CD14-positive monocyte (primary cell): Measurements from ENCODE around the gene STKLD1. TPM values are rescaled to one million over a fixed set of nuclear protein-coding genes. Genes with fewer than 3 reads are reported as not detected.
A peak's percentile ranks its signal among the peaks of the same experiment; 100 is the strongest.

Experiments
- DNase-seq, 3 donors: peaks; one replicate each; pipeline ENCODE4 v3.0.0-alpha.2; 2011 to 2022
- H2AFZ ChIP-seq: 2 replicates; pipeline ENCODE4 v1.6.0; 2012; ENCODE audit warnings: mild to moderate bottlenecking, low read depth, low read length, inconsistent platforms; ENCODE audit not compliant: insufficient read depth, poor library complexity, severe bottlenecking
- H3K27ac ChIP-seq, 2 donors: 1 replicate in 1 of 2; 2 replicates in 1 of 2; pipeline ENCODE4 v1.5.1; 2012 to 2013; ENCODE audit warnings: low read length in 2 of 2, control low read depth in 1 of 2, inconsistent platforms in 1 of 2, low read depth in 1 of 2, mild to moderate bottlenecking in 1 of 2
- H3K27me3 ChIP-seq, 2 donors: one replicate each; pipeline versions ENCODE4 v1.6.0 to v1.6.1; 2011 to 2013; ENCODE audit warnings: low read length in 2 of 2; ENCODE audit not compliant: control insufficient read depth in 2 of 2, insufficient read depth in 2 of 2
- H3K36me3 ChIP-seq, 2 donors: replicated peaks in 1 of 2; 1 replicate in 1 of 2; 2 replicates in 1 of 2; pipeline versions ENCODE4 v1.5.1 to v1.6.1; 2012 to 2013; ENCODE audit warnings: low read length in 2 of 2, control low read depth in 1 of 2, inconsistent platforms in 1 of 2, mild to moderate bottlenecking in 1 of 2; ENCODE audit not compliant: insufficient read depth in 2 of 2, control insufficient read depth in 1 of 2
- H3K4me1 ChIP-seq, 2 donors: 1 replicate in 1 of 2; 2 replicates in 1 of 2; pipeline versions ENCODE4 v1.5.1 to v1.6.1; 2012 to 2013; ENCODE audit warnings: low read length in 2 of 2, control low read depth in 1 of 2, inconsistent platforms in 1 of 2, mild to moderate bottlenecking in 1 of 2, moderate library complexity in 1 of 2; ENCODE audit not compliant: insufficient read depth in 2 of 2, control insufficient read depth in 1 of 2
- H3K4me2 ChIP-seq: replicated peaks from 2 replicates; pipeline ENCODE3; 2012; ENCODE audit warnings: low read length, moderate library complexity, mild to moderate bottlenecking; ENCODE audit not compliant: poor library complexity, severe bottlenecking; ENCODE audit errors: extremely low read depth
- H3K4me3 ChIP-seq, 3 experiments: fragments of 200-600 bp in 1 of 3; sonication (generic) in 1 of 3; replicated peaks in 1 of 3; 1 replicate in 2 of 3; 2 replicates in 1 of 3; pipeline ENCODE4 v1.5.1; 2011 to 2013; ENCODE audit warnings: low read length in 3 of 3, mild to moderate bottlenecking in 3 of 3, control low read depth in 2 of 3, low read depth in 2 of 3, inconsistent platforms in 1 of 3, moderate library complexity in 1 of 3
- H3K79me2 ChIP-seq: 2 replicates; pipeline ENCODE4 v1.6.0; 2012; ENCODE audit warnings: mild to moderate bottlenecking, control low read depth, inconsistent platforms, low read length, moderate library complexity; ENCODE audit not compliant: insufficient read depth
- H3K9ac ChIP-seq: 2 replicates; pipeline ENCODE4 v1.6.0; 2017; ENCODE audit warnings: low read length, mild to moderate bottlenecking; ENCODE audit not compliant: insufficient read depth, poor library complexity, severe bottlenecking
- H3K9me3 ChIP-seq, 2 donors: replicated peaks in 1 of 2; 1 replicate in 1 of 2; 2 replicates in 1 of 2; pipeline versions ENCODE4 v1.5.1 to v1.6.1; 2012 to 2013; ENCODE audit warnings: low read length in 2 of 2, control low read depth in 1 of 2; ENCODE audit not compliant: control insufficient read depth in 1 of 2, insufficient read depth in 1 of 2
- H4K20me1 ChIP-seq: 2 replicates; pipeline ENCODE4 v1.6.0; 2012; ENCODE audit warnings: mild to moderate bottlenecking, low read length, control low read depth, moderate library complexity; ENCODE audit not compliant: insufficient read depth
- H3K27ac Mint-ChIP-seq, 7 donors: one replicate each; pipeline ENCODE4 v1.8.0; 2020; ENCODE audit warnings: mild to moderate bottlenecking in 7 of 7, mixed read lengths in 7 of 7, moderate library complexity in 6 of 7, inconsistent platforms in 2 of 7
- H3K27me3 Mint-ChIP-seq, 3 donors: one replicate each; pipeline ENCODE4 v1.8.0; 2021 to 2022; ENCODE audit warnings: low read depth in 3 of 3, mild to moderate bottlenecking in 3 of 3, mixed read lengths in 3 of 3, moderate library complexity in 3 of 3, inconsistent platforms in 1 of 3
- H3K36me3 Mint-ChIP-seq, 2 donors: one replicate each; pipeline ENCODE4 v1.8.0; 2020; ENCODE audit warnings: mixed read lengths in 2 of 2, inconsistent platforms in 1 of 2, mild to moderate bottlenecking in 1 of 2
- H3K4me1 Mint-ChIP-seq: one replicate; pipeline ENCODE4 v1.8.0; 2020; ENCODE audit warnings: mild to moderate bottlenecking, mixed read lengths
- H3K4me3 Mint-ChIP-seq, 2 donors: one replicate each; pipeline ENCODE4 v1.8.0; 2020; ENCODE audit warnings: mild to moderate bottlenecking in 2 of 2, mixed read lengths in 2 of 2, moderate library complexity in 1 of 2
- H3K9me3 Mint-ChIP-seq, 7 donors: one replicate each; pipeline ENCODE4 v1.8.0; 2020 to 2022; ENCODE audit warnings: mixed read lengths in 7 of 7, mild to moderate bottlenecking in 6 of 7, moderate library complexity in 6 of 7, inconsistent platforms in 2 of 7
- CTCF ChIP-seq: fragments of 200-600 bp; IDR thresholded peaks from one replicate; pipeline ENCODE4 v1.8.0; 2022; ENCODE audit warnings: antibody characterized with exemption, mild to moderate bottlenecking
- WGBS: methylation state at CpG from one replicate; pipeline ENCODE4 v1.1.5; 2013; ENCODE audit warnings: missing lambda C conversion rate; ENCODE audit not compliant: insufficient coverage; 5-methylcytosine and 5-hydroxymethylcytosine counted together
- intact Hi-C, 2 donors: fragments of 100-400 bp; cut with micrococcal nuclease; formaldehyde crosslinking; loops; one replicate each; pipeline versions ENCODE4 v1.15.0 to v1.15.1; 2023
- polyA plus RNA-seq, 3 donors: library from polyadenylated mRNA; depleted of rRNA in 1 of 3; unstranded in 2 of 3; stranded (reverse) in 1 of 3; fragments of 300-500 nt in 2 of 3; fragments of >200 nt in 1 of 3; fragmentation: Illumina TruSeq in 2 of 3; gene quantifications; 1 replicate in 2 of 3; 2 replicates in 1 of 3; pipeline ENCODE4 v1.2.3, GENCODE V29; 2012 to 2021

Gene STKLD1
- polyA plus RNA-seq, 3 donors, result 0.27 TPM; not detected in 2

GRCh38 chr9:133443982-133444381, 67.8 kb downstream of the STKLD1 start:
- no peaks in the 10 kb centered on the region for H3K9me3 ChIP-seq
- no peaks in the 10 kb centered on the region for H3K36me3 Mint-ChIP-seq
- H3K27ac ChIP-seq, result no peak overlapping the region
- no peak for DNase-seq
- no peak overlapping the region for H3K4me3 Mint-ChIP-seq
- H4K20me1 ChIP-seq, result no peaks in the 10 kb centered on the region
- no peaks in the 10 kb centered on the region for H3K4me1 ChIP-seq
- no peak overlapping the region for H3K4me3 ChIP-seq
- H3K27ac Mint-ChIP-seq, result peak overlapping the region in 1 of 7 donors; percentile 50
- H3K36me3 ChIP-seq, result no peaks in the 10 kb centered on the region
- intact Hi-C loops, result no loop called here
- no peaks in the 10 kb centered on the region for H3K4me1 Mint-ChIP-seq
- H3K9me3 Mint-ChIP-seq, result no peaks in the 10 kb centered on the region
- no peak overlapping the region for H3K4me2 ChIP-seq
- H3K79me2 ChIP-seq, result no peaks in the 10 kb centered on the region
- TF ChIP-seq CTCF, result no peak
- 100% methylated on average over 5 of the region's 8 CpGs for WGBS
- H2AFZ ChIP-seq, result no peak overlapping the region
- H3K9ac ChIP-seq, result no peak overlapping the region
- peaks cover 3 to 10% (median 7%) of the 10 kb centered on the region in 3 donors for H3K27me3 Mint-ChIP-seq
- H3K27me3 ChIP-seq, result no peaks in the 10 kb centered on the region

GRCh38 chr9:133445293-133445969, 69.3 kb downstream of the STKLD1 start:
- 91% methylated on average over 22 of the region's 23 CpGs for WGBS

More at GRCh38 chr9:133445293-133445969, 69.3 kb downstream of the STKLD1 start:
- Mint-ChIP-seq H3K27ac (no peak overlapping the region), H3K4me1 (no peaks in the 10 kb centered on the region), H3K27me3 (peaks cover 3 to 9% (median 7%) of the 10 kb centered on the region in 3 donors), H3K4me3 (no peak overlapping the region), H3K36me3 (no peaks in the 10 kb centered on the region), H3K9me3 (no peaks in the 10 kb centered on the region)
- Histone ChIP-seq H2AFZ (no peak overlapping the region), H3K4me2 (no peak overlapping the region), H3K9ac (no peak overlapping the region), H4K20me1 (no peaks in the 10 kb centered on the region), H3K4me1 (no peaks in the 10 kb centered on the region), H3K9me3 (no peaks in the 10 kb centered on the region), H3K27me3 (no peaks in the 10 kb centered on the region), H3K79me2 (no peaks in the 10 kb centered on the region), H3K36me3 (no peaks in the 10 kb centered on the region), H3K27ac (no peak overlapping the region), H3K4me3 (no peak overlapping the region)
- TF ChIP-seq CTCF, result no peak
- DNase-seq, result no peak
- intact Hi-C loops, result no loop called here
